Measurements from ENCODE around the gene DSE. TPM values are rescaled to one million over a fixed set of nuclear protein-coding genes. Genes with fewer than 3 reads are reported as not detected.
A peak's percentile ranks its signal among the peaks of the same experiment; 100 is the strongest.

DSE gene
- total RNA-seq, 1 donor from 2014 or later = 12.7 TPM

DNA sequence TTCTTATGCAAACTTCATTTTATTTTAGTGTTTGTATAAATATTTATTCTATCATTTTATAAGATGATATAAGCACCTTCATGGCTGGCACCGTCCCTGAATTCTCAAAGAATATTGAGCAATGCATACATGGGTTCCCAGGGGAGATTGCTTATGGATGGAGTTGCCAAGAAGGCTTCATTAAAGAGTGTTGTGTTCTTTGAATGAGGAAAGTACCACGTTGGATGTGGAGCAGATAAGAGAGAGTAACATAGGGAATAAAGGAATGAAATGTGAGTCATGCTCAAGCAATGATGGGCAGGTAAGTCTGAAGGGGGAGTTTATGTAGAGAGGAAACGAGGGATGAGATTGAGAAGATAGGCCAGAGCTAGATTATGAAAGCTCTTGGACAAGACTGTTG is 10.3 kb downstream of the DSE start:
- intact Hi-C loops (cut with micrococcal nuclease) = no loop called here

DNA sequence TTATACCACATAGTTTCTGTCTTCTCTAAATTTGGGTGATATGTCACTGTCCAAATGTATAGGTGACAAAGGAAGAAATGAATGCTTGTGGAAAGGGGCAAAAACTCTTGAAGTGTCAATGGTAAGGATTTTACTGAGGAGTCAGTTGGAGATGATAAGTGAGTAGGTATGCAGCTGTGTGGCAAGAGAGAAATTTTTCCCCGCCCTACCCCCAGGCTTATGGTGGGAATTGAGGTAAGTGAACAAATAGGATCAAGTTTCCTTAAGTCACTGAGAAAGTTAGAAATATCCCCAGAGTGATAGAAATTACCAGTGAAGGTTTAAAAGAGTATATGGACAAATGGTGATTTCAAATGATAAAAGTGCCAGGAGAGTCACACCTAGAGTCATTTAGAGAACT is 11.8 kb downstream of the DSE start:
- intact Hi-C loops (cut with micrococcal nuclease) = no loop called here
- ATAC-seq (no peak), DNase-seq (no peak)

More for the DNA sequence above, 10.3 kb downstream of the DSE start:
- no peak for DNase-seq
- no peak for ATAC-seq

DNA sequence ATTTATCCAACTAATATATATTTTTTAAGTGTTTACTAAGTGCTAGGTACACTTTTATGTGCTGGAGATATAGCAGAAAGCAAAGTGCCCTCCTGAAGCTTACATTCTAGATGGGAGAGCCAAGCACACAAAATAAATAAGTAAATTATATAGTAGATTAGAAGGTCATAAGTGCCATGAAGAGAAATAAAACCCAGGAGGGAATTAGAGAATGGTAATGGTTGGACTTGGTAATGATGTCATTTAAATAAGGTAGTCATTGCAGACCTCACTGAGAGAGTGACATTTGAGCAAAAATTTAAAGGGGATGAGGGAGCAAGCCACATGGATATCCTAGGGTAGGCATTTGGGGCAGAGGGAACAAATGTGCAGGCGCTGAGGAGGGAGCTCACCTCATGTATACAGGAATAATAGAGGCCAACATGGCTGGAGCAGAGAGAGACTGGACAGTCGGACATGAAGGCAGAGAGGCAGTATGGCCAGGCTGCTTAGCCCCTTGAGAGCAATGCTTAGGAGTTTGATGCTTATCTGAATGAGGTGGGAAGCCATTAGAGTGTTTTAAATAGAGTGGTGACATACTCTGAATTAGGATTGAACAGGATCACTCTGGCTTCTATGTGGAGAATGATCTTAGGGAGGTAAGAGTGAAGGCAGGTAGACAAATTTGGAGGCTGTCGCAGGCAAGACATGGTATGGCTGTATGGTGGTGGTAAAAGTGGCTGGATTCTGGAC is 14.1 kb downstream of the DSE start:
- intact Hi-C loops (cut with micrococcal nuclease) = no loop called here
- ATAC-seq = no peak
- DNase-seq = no peak

DNA sequence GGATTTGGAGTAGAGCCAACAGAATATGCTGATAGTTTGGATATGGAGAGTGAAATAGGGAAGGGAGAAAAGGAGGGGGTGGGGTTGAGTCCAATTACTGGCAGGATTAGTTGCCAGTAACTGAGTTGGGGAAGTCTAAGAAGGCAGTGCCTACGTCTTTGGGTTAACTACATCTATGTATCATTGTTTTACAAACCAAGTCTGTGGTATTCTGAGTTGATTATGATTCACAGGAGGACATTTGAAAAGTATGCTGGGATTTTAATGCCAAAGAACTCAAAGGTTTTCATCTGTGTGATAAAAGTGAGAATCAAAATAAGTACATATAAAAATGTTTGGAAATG is 14.7 kb downstream of the DSE start:
- intact Hi-C loops (cut with micrococcal nuclease) = no loop called here
- peak; percentile 54 for ATAC-seq
- no peak for DNase-seq

DNA sequence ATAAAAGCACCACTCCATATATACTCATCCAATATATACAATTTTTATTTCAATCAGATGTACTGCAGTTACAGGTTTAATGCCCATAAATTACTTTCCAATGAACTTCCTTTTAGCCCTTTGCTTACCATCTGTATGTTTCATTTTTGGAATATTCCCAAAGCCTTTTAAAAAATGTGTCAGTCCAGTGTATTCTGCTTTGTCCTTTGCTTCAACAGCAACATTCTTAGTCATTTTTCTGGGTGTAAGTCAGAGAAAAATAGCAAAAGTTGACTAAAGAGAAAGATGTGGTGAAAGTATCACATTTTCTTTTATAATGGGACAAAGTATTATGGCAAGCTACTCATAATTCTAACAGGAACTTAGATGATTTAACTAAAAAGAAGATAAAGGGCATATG is 15.2 kb downstream of the DSE start:
- ATAC-seq = no peak
- intact Hi-C loops (cut with micrococcal nuclease) = no loop called here
- DNase-seq = no peak

DNA sequence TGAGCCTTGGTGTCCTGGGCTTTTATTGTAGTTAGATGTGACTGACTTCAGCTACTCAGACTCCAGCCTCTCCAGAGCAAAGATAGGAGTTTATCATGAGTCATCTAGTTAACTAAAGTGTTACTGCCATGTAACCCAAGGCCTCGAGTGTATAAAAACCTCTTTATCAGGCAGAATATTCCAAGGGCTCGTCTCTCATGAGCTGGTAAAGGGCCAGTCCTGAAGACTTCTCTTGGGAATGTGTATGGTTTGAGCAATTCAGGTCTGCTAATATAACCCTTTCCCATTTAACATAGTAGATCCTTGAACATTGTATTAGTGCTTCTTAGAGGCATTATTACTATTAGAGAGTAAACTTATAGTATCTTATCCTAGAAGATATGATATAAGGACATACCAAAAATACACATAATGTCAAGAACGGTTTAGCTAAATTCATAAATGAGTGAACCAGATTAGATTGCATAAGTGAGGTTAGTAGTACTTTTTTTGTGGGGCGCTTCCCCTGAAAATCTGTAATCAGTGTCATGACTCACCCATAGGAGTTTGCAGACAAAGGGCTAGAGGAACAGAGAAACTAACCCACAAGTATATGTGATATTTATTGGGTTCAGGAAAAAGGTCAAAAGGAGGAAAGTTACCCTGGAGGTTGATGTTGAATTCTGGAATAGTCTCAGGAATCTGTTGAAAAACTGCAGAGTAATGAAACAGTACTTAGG is 16.0 kb downstream of the DSE start:
- DNase-seq = no peak
- ATAC-seq = peak; percentile 69
- intact Hi-C loops (cut with micrococcal nuclease) = no loop called here

DNA sequence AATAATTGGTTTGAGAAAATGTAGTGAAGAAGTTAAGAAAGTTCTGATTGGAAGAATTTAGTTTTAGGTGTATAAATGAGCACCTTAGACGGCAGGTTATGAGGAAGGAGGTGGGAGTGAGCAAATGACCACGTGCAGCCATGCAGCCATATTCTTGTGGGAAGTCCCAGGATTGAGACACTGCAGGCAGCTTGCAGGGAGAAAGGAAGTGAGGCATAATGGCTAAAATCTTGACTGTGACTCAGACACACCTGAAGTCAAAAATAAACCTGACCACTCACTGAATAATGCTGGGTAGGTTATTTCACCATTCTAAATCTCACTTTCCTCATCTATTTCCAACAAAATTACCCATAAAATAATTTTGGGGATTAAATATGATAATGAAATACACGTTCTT is 16.6 kb downstream of the DSE start:
- intact Hi-C loops (cut with micrococcal nuclease) = no loop called here
- no peak for DNase-seq
- ATAC-seq = no peak

DNA sequence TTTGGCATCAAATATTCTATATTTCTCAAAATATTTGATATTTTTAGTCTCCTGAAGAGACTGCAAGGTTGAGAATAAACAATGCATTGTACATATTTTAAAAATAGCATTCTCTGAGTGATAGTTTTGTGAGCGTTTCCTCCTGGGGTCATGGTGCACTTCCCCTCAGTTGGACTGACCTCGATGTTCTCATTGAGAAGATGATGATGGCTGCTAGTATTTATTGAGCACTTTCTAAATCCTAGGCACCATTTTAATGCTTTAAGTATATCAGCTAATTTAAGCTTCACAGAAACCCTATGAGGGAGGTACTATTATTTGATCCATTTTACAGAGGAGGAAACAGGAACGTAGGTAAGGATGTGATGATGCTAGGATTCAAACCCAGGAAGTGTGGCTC is 18.2 kb downstream of the DSE start:
- intact Hi-C loops (cut with micrococcal nuclease) = no loop called here
- ATAC-seq = no peak
- no peak for DNase-seq

DNA sequence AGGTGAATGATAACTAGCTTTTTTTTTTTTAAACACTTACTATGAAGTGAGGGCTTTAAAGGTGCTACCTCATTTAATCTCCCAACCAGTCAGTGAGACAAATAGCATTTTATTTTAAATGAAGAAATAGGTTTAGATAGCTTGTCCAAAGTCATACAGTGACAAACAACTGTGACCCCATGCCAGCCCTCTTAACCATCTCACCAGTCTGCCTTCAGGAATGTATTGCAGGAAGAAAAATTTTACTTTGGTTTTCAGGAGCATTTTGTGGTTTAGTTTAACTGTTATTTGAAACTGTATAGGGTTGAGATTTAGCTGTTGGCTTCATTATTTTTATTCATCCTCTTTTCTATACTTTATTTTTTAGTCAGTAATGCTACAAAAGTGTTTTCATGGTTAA is 18.6 kb downstream of the DSE start:
- intact Hi-C loops (cut with micrococcal nuclease) = no loop called here
- DNase-seq (no peak), ATAC-seq (no peak)

DNA sequence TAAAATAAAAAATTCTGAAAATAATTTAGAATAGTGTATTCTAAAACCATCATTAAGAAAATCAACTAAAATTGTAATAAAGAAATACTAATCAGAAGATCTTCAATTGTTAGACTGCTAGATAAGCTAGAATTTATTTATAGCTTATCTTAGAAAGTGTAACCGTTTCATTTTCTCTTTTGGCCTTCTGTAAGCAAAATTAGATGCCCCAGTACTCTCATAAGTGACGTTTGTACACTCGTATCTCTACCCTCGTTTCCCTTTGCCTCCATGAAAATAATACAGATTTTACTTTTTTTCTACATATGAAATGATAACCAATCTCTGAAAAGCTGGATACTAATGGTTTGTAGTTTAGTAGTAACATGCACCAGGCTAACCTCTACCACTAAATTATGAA is 19.8 kb downstream of the DSE start:
- intact Hi-C loops (cut with micrococcal nuclease) = no loop called here
- DNase-seq = no peak
- no peak for ATAC-seq

DNA sequence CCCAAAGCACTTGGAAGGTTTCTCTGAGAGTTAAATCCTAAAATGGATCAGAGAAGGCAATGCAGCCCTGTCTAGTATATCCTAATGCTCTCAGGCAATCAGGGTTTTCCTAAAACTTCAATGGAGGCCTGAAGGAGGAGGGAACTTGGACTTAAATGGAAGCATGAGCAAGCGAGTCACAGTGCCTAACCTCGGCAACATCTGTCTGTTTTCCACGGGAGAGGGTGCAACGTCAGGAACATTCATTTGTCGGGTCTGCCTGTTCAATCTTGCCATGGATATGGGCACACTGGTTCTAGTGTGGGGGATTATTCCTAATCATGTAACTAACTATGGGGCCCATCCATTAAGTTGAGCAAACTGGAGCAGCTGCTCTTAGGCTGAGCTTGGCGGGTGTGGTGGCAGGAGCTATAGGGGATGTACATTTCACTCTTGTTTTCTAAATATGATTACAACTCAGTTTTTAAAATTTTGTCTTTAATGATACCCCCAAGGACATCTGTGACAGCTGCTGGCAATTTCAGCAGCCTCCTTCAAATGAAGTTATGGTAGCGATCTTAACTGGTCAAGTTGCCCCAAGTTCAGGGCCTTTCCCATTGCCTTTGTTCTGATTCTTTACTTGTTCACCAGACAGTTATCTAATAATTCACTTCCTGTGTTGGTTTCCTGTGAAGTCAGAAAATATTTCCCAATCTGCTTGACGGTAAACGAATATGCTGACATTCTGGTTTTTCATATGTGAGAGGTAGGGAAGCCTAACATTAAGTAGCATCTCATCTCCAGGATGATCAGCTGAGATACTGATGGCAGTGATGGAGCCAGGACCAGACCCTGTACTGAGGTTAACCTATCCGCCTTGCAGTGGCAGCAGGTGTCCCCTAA is 21.6 kb downstream of the DSE start:
- DNase-seq (no peak), ATAC-seq (no peak)
- intact Hi-C loops (cut with micrococcal nuclease) = no loop called here

DNA sequence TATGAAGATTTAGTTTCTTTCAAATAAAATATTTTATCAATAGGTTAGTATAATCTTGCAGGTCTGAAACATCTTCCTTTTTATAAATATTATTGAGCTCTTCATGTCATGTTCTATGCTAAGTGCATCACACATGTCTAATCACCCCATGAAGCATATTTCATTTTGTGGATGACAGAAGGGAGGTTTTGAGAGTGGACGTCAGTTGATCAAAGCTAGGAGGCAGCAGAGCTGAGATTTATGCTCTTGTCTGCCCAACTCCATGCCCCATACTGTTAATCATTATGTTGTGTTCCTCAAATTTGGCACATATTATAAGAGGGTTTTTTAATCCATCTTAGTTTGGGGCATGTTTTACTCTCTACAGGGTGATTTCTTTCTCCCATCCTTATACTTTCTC is 22.7 kb downstream of the DSE start:
- DNase-seq (no peak), ATAC-seq (no peak)
- intact Hi-C loops (cut with micrococcal nuclease) = no loop called here

DNA sequence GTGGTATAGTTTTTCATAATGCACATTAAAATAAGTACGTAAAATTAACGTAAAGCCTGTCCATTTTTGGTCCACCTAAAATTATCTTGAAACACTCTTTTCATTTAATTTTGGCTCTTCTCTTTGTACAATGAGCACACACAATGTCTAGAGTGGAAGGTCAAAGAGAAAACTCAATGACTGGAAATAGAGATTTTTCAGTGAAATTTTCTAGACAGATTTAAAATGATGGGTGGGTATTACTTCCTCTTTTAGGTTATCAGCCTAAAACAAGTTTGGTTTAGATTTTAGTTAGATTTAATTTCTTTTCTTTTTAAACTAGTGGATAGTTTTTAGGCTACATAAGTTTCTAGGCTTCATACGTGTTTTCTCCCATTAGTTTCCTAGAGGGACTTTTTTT is 24.9 kb downstream of the DSE start:
- intact Hi-C loops (cut with micrococcal nuclease) = no loop called here
- ATAC-seq = no peak
- DNase-seq = no peak

DNA sequence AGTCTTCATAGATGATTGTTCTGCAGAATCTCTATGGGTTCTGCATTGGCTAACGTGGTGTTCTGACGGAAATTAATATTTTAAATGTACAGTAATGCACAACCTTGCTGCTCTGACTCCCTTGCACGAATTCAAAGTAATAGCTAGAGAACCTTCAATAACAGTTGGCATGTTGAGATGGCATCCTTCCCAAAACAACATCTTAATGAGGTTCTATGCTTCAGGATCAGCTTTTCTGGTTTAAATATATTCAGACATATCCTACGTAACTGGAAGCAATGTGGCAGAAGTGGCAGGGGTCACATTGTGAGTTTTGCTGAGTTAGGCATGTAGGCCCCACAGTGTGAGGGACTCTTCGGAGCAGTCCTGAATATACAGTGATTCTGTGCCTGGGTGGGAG is 25.7 kb downstream of the DSE start:
- DNase-seq (no peak), ATAC-seq (no peak)
- intact Hi-C loops (cut with micrococcal nuclease) = no loop called here

DNA sequence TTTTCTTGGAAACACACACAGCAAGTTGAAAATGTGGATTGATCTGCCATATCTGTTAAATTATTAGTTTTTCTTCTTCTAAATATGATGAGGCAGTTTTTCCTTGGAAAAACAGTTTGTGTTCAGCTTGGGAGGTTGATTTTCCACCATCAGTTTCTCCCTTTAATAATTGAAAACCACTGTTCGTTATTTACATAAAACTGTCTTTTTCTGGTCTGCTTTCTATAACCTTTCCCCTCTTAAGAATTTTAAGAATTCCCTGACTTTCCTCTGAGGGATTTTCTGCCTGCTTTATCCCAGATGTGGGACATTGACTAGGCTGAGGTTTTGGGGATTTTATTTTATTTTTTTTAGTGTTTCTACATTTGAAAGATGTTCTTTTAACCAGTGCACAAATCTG is 27.2 kb downstream of the DSE start:
- intact Hi-C loops (cut with micrococcal nuclease) = no loop called here
- ATAC-seq (peak; percentile 23), DNase-seq (no peak)

DNA sequence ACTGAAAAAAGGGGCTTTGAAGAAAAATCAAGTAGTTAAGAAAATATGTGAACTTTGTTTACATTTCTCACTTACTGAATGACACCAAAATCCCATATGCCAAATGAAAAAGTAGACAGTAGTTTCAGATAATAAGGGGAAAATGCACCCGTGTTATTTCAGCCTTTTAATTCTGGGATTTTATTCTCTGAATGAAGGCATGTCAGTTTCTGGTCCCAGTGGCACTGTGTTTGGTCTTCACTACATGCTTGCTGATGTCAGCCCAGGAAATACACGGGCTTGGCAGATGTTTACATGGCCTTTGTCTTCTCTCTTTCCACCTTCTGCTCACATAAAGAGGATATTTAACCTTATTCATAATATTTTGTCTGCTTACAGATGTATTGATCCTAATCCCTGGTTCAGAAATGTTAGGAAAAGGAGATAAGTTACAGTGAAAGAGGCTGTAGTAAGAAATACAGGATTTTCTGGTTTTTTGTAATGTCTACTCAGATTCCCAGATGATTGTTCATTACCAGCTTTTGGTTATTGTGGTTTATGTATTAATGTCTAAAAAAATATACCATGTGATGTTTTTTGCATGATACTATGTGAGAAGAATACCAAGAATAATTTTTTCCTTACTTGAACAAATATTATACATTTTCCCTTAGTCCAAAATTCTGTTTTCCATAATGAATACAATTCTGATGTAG is 27.7 kb downstream of the DSE start:
- intact Hi-C loops (cut with micrococcal nuclease) = no loop called here
- DNase-seq (no peak), ATAC-seq (no peak)

DNA sequence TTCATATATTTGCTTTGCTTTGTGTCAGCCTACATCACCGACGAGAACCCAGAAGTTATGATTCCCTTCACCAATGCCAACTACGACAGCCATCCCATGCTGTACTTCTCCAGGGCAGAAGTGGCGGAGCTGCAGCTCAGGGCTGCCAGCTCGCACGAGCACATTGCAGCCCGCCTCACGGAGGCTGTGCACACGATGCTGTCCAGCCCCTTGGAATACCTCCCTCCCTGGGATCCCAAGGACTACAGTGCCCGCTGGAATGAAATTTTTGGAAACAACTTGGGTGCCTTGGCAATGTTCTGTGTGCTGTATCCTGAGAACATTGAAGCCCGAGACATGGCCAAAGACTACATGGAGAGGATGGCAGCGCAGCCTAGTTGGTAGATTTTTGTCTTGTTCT is 28.5 kb downstream of the DSE start:
- no peak for DNase-seq
- intact Hi-C loops (cut with micrococcal nuclease) = no loop called here
- no peak for ATAC-seq

DNA sequence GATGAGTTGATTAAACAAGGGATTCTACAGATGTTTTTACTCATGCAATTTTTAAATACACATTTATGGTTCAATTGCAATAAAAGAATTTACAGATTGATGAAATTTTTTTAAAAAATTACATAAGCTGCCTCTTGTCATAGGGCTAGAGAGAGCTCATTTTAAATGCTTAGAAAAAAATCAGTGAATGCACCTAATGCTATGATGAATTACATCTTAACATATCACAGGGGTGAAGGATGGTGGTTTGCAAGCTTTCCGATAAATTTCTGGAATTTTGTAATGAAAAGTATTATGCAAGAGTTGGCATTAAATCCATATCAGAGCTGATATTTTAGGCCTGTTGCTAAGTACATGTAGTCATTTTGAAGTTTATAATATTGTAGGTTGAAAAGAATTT is 29.6 kb downstream of the DSE start:
- DNase-seq = no peak
- ATAC-seq = no peak
- intact Hi-C loops (cut with micrococcal nuclease) = no loop called here

DNA sequence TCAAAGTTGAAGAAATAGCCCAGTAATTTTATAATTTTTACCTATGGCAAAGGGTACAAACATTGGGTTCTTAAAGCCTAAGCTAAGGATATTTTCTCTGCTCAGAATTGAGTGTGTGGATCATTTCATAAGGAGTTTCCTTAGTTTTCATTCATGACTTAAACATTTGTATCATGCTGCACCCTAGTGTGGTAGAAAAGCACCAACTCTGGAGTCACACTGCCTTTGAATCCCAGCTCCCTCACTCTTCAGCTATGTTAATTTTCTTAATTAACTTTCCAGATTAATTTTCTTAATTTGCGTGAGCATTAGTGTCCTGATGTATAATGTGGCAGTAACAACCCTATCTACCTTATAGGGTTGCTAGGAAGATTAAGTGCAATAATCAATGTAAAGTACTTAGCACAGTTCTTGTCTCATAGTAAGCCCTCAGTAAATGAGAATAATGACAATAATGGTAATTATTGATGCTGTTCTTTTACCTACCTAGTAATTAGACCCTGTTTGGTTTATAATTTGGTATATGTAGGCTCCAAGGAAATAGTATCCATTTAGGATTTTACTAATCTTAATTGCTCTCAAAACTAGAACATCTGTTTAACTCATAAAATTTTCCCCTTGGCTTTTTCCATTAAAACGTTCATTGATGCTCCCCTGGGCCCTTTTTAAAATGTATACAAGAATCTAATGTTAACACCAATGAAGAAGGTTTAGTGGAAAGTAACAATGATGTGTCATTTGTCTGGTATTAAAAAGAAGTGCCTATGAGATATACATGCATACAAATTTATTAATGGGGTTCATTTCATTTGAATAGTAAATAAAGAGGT is 31.6 kb downstream of the DSE start:
- ATAC-seq (no peak), DNase-seq (no peak)
- intact Hi-C loops (cut with micrococcal nuclease) = no loop called here

Measured in left ventricle myocardium superior (tissue), 1 donor.